Natural killer cell (primary cell): Measurements from ENCODE around the gene CACNA1A. TPM values are rescaled to one million over a fixed set of nuclear protein-coding genes. Genes with fewer than 3 reads are reported as not detected.

Source experiments
- ATAC-seq, 3 donors: fragments of 150-1000 bp in 2 of 3; fragments of 200-7000 bp in 1 of 3; cut with Tn5 transposase; 1 replicate in 1 of 3; 2 replicates in 2 of 3; pipeline ENCODE4 v1.10.0; 2021; ENCODE audit warnings: mild to moderate bottlenecking in 2 of 3, moderate library complexity in 2 of 3
- DNase-seq, 2 donors: peaks; one replicate each; pipeline versions ENCODE4 v3.0.0 to v3.0.0-alpha.2; 2013 to 2021; ENCODE audit warnings: mixed read lengths in 1 of 2
- H3K27ac ChIP-seq: one replicate; pipeline ENCODE4 v1.5.1; 2013; ENCODE audit warnings: mild to moderate bottlenecking, low read length
- H3K27me3 ChIP-seq: one replicate; pipeline ENCODE4 v1.6.1; 2013; ENCODE audit warnings: low read length; ENCODE audit not compliant: control insufficient read depth, insufficient read depth
- H3K36me3 ChIP-seq: one replicate; pipeline ENCODE4 v1.6.1; 2013; ENCODE audit warnings: low read length; ENCODE audit not compliant: control insufficient read depth, insufficient read depth
- H3K4me1 ChIP-seq: one replicate; pipeline ENCODE4 v1.6.1; 2013; ENCODE audit warnings: low read length; ENCODE audit not compliant: control insufficient read depth, insufficient read depth
- H3K4me3 ChIP-seq: one replicate; pipeline ENCODE4 v1.5.1; 2013; ENCODE audit warnings: low read length
- H3K9me3 ChIP-seq: one replicate; pipeline ENCODE4 v1.6.1; 2013; ENCODE audit warnings: low read length; ENCODE audit not compliant: control insufficient read depth, insufficient read depth
- H3K27ac Mint-ChIP-seq, 2 donors: one replicate each; pipeline ENCODE4 v1.8.0; 2022; ENCODE audit warnings: mild to moderate bottlenecking in 2 of 2, mixed read lengths in 2 of 2, moderate library complexity in 1 of 2
- H3K27me3 Mint-ChIP-seq, 2 donors: one replicate each; pipeline ENCODE4 v1.8.0; 2022; ENCODE audit warnings: low read depth in 2 of 2, mixed read lengths in 2 of 2
- H3K36me3 Mint-ChIP-seq: one replicate; pipeline ENCODE4 v1.8.0; 2022; ENCODE audit warnings: mixed read lengths
- H3K4me1 Mint-ChIP-seq, 2 donors: one replicate each; pipeline ENCODE4 v1.8.0; 2022; ENCODE audit warnings: mixed read lengths in 2 of 2
- H3K4me3 Mint-ChIP-seq: one replicate; pipeline ENCODE4 v1.8.0; 2022; ENCODE audit warnings: mild to moderate bottlenecking, moderate library complexity, mixed read lengths
- H3K9me3 Mint-ChIP-seq, 2 donors: one replicate each; pipeline ENCODE4 v1.8.0; 2022; ENCODE audit warnings: mixed read lengths in 2 of 2
- WGBS: methylation state at CpG from one replicate; pipeline ENCODE4 v1.1.7; 2013; ENCODE audit warnings: missing lambda C conversion rate; ENCODE audit not compliant: insufficient coverage; 5-methylcytosine and 5-hydroxymethylcytosine counted together
- intact Hi-C: fragments of 100-400 bp; cut with micrococcal nuclease; formaldehyde crosslinking; loops from one replicate; pipeline ENCODE4 v1.14.2; 2022
- total RNA-seq, 4 donors: library from RNA; stranded (reverse); fragments of 120-200 nt in 1 of 4; gene quantifications; one replicate each; pipeline versions ENCODE4 v1.2.3 to v1.2.4, GENCODE V29; 2013 to 2022
- TF ChIP-seq, protein P1 (sequence below): fragments of 200-600 bp; IDR thresholded peaks from one replicate; pipeline ENCODE4 v1.8.0; 2022; ENCODE audit warnings: antibody characterized with exemption

Gene CACNA1A
- total RNA-seq, 3 donors from 2014 or later (not counting 1 experiment from before 2014, with no cell fraction given), result 0.59 to 0.85 (median 0.75) TPM

- ATAC-seq (no peak), DNase-seq (no peak)
- Histone ChIP-seq H3K9me3 (no peaks in the 10 kb centered on the region), H3K36me3 (no peaks in the 10 kb centered on the region), H3K4me3 (no peak overlapping the region), H3K4me1 (no peaks in the 10 kb centered on the region), H3K27me3 (peaks cover 8% of the 10 kb centered on the region), H3K27ac (no peak overlapping the region)
- WGBS, result 93% methylated on average over 6 of the region's 6 CpGs
- Mint-ChIP-seq H3K9me3 (no peaks in the 10 kb centered on the region), H3K4me1 (peaks cover 0 to 2% of the 10 kb centered on the region in 2 donors), H3K27ac (no peak overlapping the region), H3K27me3 (peaks cover 19 to 30% of the 10 kb centered on the region in 2 donors), H3K36me3 (no peaks in the 10 kb centered on the region), H3K4me3 (no peak overlapping the region)
- intact Hi-C loops, result no loop called here
- TF ChIP-seq, protein P1, sequence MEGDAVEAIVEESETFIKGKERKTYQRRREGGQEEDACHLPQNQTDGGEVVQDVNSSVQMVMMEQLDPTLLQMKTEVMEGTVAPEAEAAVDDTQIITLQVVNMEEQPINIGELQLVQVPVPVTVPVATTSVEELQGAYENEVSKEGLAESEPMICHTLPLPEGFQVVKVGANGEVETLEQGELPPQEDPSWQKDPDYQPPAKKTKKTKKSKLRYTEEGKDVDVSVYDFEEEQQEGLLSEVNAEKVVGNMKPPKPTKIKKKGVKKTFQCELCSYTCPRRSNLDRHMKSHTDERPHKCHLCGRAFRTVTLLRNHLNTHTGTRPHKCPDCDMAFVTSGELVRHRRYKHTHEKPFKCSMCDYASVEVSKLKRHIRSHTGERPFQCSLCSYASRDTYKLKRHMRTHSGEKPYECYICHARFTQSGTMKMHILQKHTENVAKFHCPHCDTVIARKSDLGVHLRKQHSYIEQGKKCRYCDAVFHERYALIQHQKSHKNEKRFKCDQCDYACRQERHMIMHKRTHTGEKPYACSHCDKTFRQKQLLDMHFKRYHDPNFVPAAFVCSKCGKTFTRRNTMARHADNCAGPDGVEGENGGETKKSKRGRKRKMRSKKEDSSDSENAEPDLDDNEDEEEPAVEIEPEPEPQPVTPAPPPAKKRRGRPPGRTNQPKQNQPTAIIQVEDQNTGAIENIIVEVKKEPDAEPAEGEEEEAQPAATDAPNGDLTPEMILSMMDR, result no peak
Measured at GRCh38 chr19:13502231-13502630, 4.0 kb downstream of the CACNA1A start.

DNA sequence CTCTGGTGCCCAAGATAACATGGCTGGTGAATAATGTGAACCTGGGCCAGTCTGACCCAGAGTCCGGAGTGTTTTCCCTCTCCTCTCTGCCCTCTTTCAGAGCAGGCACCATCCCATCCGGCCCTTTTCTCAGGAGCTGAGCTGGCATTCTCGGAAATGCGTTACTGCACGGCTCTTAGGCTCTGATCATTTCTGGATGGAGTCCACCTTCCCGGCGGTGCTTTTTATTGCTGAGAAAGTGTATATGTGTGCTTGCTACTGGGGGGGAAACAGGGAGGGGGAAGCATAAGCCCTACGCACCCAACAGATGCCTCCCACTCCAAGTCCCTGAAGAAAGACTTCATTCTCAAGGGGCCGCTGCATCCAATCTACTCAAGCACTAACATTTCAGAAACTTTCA is 6.6 kb downstream of the CACNA1A start:
- Histone ChIP-seq H3K27ac (no peak overlapping the region), H3K36me3 (no peaks in the 10 kb centered on the region), H3K27me3 (peaks cover 2% of the 10 kb centered on the region), H3K4me1 (no peaks in the 10 kb centered on the region), H3K4me3 (no peak overlapping the region), H3K9me3 (no peaks in the 10 kb centered on the region)
- TF ChIP-seq, protein P1, result no peak
- WGBS, result 91% methylated on average over 8 of the region's 9 CpGs
- intact Hi-C loops, result no loop called here
- no peak for DNase-seq
- ATAC-seq, result no peak
- H3K27ac Mint-ChIP-seq, result no peak overlapping the region
- H3K27me3 Mint-ChIP-seq, result peaks cover 12 to 20% of the 10 kb centered on the region in 2 donors
- H3K9me3 Mint-ChIP-seq, result peaks cover 0 to 5% of the 10 kb centered on the region in 2 donors
- no peaks in the 10 kb centered on the region for H3K36me3 Mint-ChIP-seq
- H3K4me1 Mint-ChIP-seq, result no peaks in the 10 kb centered on the region
- no peak overlapping the region for H3K4me3 Mint-ChIP-seq

GRCh38 chr19:13493516-13494310 is 12.6 kb downstream of the CACNA1A start:
- DNase-seq (no peak), ATAC-seq (no peak)
- no peaks in the 10 kb centered on the region for H3K4me1 Mint-ChIP-seq
- H3K27ac Mint-ChIP-seq, result no peak overlapping the region
- Histone ChIP-seq H3K27me3 (no peaks in the 10 kb centered on the region), H3K27ac (no peak overlapping the region), H3K36me3 (no peaks in the 10 kb centered on the region), H3K9me3 (no peaks in the 10 kb centered on the region), H3K4me3 (no peak overlapping the region), H3K4me1 (no peaks in the 10 kb centered on the region)
- H3K4me3 Mint-ChIP-seq, result no peak overlapping the region
- peaks cover 0 to 5% of the 10 kb centered on the region in 2 donors for H3K9me3 Mint-ChIP-seq
- intact Hi-C loops, result no loop called here
- 100% methylated on average over 1 of the region's 1 CpG for WGBS
- H3K36me3 Mint-ChIP-seq, result no peaks in the 10 kb centered on the region
- H3K27me3 Mint-ChIP-seq, result peaks cover 8 to 18% of the 10 kb centered on the region in 2 donors
- TF ChIP-seq, protein P1, result no peak
